ENCODE results near the gene TBCEL. TPM values are rescaled to one million over a fixed set of nuclear protein-coding genes. Genes with fewer than 3 reads are reported as not detected.

Gene TBCEL
- total RNA-seq, 1 experiment from 2014 or later = 23.6 TPM

DNA sequence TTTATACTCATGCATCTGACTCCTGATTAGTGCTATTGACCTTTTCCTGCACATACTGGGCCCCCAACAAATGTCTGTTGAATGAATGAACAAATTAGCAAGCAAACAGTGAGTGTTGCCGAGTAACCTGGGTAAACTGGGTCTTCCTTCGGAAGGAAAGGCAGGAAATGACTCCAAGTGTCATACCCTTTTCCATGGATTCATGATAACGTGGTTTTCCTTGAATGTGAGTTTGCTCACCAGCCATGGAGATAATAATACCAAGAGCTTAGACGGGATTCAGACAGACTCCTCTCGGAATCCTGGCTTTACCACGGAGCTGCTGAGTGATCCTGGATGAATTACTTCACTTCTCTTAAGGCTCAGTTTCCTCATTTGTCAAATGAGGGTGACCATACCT lies 93.9 kb downstream of the TBCEL start:
- Mint-ChIP-seq H3K9me3 (ENCODE audit: unreplicated experiment) (no peaks in the 10 kb centered on the region), H3K4me3 (ENCODE audit: unreplicated experiment) (no peak overlapping the region), H3K36me3 (ENCODE audit: insufficient read depth, unreplicated experiment) (no peaks in the 10 kb centered on the region), H3K27ac (ENCODE audit: unreplicated experiment) (no peak overlapping the region), H3K27me3 (ENCODE audit: insufficient read depth, unreplicated experiment) (peaks cover 9% of the 10 kb centered on the region), H3K4me1 (ENCODE audit: low read depth, unreplicated experiment) (no peaks in the 10 kb centered on the region)
- Histone ChIP-seq H3K27me3 (replicated peaks; ENCODE audit: control insufficient read depth, insufficient read depth, low read length) (no peaks in the 10 kb centered on the region), H3K4me1 (no peaks in the 10 kb centered on the region), H3K9me3 (peaks cover 5% of the 10 kb centered on the region), H3K36me3 (ENCODE audit: control insufficient read depth, insufficient read depth, low read length) (no peaks in the 10 kb centered on the region), H3K4me3 (ENCODE audit: low read depth, low read length) (no peak overlapping the region)
- ChIA-PET CTCF (no interaction called here), POLR2A (no interaction called here)
- intact Hi-C loops (cut with micrococcal nuclease; ENCODE audit: unreplicated experiment) = loop anchor here (2.0 kb wide), 1 partner anchor 473 kb away; no protein-coding TSS in a partner anchor
- no peak for DNase-seq
- BruUV-seq (replicated peaks) = no TSS peak
- TF ChIP-seq CTCF (IDR thresholded peaks at IDR 0.05; ENCODE audit: insufficient read depth in 1 of 2, low read depth in 1 of 2, low read length in 1 of 2, severe bottlenecking in 1 of 2, unreplicated experiment in 1 of 2) = no peak

DNA sequence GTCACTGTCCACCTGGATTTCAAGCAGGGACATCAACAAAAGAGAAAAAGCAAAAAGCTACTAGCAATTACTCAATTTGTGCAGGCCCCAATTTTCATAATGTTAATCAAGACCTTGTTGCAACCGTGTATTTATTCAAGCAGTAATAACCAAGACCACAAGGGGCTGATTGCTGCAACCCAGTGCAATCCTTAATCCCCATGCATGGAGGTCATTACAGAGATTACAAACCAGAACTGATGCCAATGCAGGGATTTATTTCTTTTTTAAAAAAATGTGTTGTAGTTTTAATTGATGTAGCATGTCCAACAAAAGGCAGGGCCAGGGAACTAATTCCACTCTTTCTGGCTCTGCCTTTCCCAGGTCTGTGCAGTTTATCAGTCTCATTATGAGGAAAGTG lies 95.5 kb downstream of the TBCEL start:
- ChIA-PET POLR2A (no interaction called here), CTCF (interaction anchor here (0.7 to 2.5 kb wide), 2 partner anchors 75 to 95 kb away, joined by 3 to 10 read pairs; no protein-coding TSS in a partner anchor)
- H3K27me3 ChIP-seq (replicated peaks; ENCODE audit: control insufficient read depth, insufficient read depth, low read length) = no peaks in the 10 kb centered on the region

DNA sequence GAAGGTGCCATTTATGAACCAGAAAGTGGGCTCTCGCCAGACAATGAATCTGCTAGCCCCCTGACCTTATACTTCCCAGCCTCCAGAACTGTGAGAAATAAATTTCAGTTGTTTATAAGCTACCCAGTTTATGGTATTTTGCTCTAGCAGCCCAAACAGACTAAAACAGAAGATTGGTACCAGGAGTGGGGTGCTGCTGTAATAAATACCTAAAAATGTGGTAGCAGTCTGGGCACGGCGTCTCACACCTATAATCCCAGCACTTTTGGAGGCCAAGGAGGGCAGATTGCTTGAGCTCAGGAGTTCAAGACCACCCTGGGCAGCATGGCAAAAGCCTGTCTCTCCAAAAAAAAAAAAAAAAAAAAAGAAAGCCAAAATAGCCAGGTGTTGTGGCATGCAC lies 98.4 kb downstream of the TBCEL start:
- H3K27me3 Mint-ChIP-seq (ENCODE audit: insufficient read depth, unreplicated experiment) = peaks cover 6% of the 10 kb centered on the region
- Histone ChIP-seq H3K36me3 (ENCODE audit: control insufficient read depth, insufficient read depth, low read length) (no peaks in the 10 kb centered on the region), H3K4me3 (ENCODE audit: low read depth, low read length) (no peak overlapping the region), H3K27me3 (replicated peaks; ENCODE audit: control insufficient read depth, insufficient read depth, low read length) (no peaks in the 10 kb centered on the region), H3K4me1 (no peaks in the 10 kb centered on the region), H3K9me3 (peaks cover 5% of the 10 kb centered on the region)
- H3K4me3 Mint-ChIP-seq (ENCODE audit: unreplicated experiment) = no peak overlapping the region
- H3K27ac Mint-ChIP-seq (ENCODE audit: unreplicated experiment) = no peak overlapping the region
- peaks cover 15% of the 10 kb centered on the region for H3K9me3 Mint-ChIP-seq (ENCODE audit: unreplicated experiment)
- no peak for TF ChIP-seq CTCF (IDR thresholded peaks at IDR 0.05; ENCODE audit: insufficient read depth in 1 of 2, low read depth in 1 of 2, low read length in 1 of 2, severe bottlenecking in 1 of 2, unreplicated experiment in 1 of 2)
- intact Hi-C loops (cut with micrococcal nuclease; ENCODE audit: unreplicated experiment) = no loop called here
- H3K36me3 Mint-ChIP-seq (ENCODE audit: insufficient read depth, unreplicated experiment) = no peaks in the 10 kb centered on the region
- POLR2A ChIA-PET = no interaction called here
- BruUV-seq (replicated peaks) = no TSS peak
- no peak for DNase-seq
- H3K4me1 Mint-ChIP-seq (ENCODE audit: low read depth, unreplicated experiment) = no peaks in the 10 kb centered on the region
- CTCF ChIA-PET = no interaction called here

More for the DNA sequence above, 95.5 kb downstream of the TBCEL start:
- TF ChIP-seq CTCF (IDR thresholded peaks at IDR 0.05; ENCODE audit: insufficient read depth in 1 of 2, low read depth in 1 of 2, low read length in 1 of 2, severe bottlenecking in 1 of 2, unreplicated experiment in 1 of 2) = peak; percentile 22 to 42
- intact Hi-C loops (cut with micrococcal nuclease; ENCODE audit: unreplicated experiment) = loop anchor here (2.0 kb wide), 1 partner anchor 471 kb away; no protein-coding TSS in a partner anchor
- no peaks in the 10 kb centered on the region for H3K36me3 Mint-ChIP-seq (ENCODE audit: insufficient read depth, unreplicated experiment)
- H3K4me3 Mint-ChIP-seq (ENCODE audit: unreplicated experiment) = no peak overlapping the region
- H3K36me3 ChIP-seq (ENCODE audit: control insufficient read depth, insufficient read depth, low read length) = no peaks in the 10 kb centered on the region
- no TSS peak for BruUV-seq (replicated peaks)
- peaks cover 15% of the 10 kb centered on the region for H3K9me3 Mint-ChIP-seq (ENCODE audit: unreplicated experiment)
- peak in 1 of 2 experiments; percentile 20 for DNase-seq
- H3K4me3 ChIP-seq (ENCODE audit: low read depth, low read length) = no peak overlapping the region
- peaks cover 5% of the 10 kb centered on the region for H3K9me3 ChIP-seq
- H3K27ac Mint-ChIP-seq (ENCODE audit: unreplicated experiment) = no peak overlapping the region
- peaks cover 11% of the 10 kb centered on the region for H3K27me3 Mint-ChIP-seq (ENCODE audit: insufficient read depth, unreplicated experiment)
- H3K4me1 Mint-ChIP-seq (ENCODE audit: low read depth, unreplicated experiment) = no peaks in the 10 kb centered on the region
- H3K4me1 ChIP-seq = no peaks in the 10 kb centered on the region

Data from Caco-2 (cell line).